Measurements from ENCODE around the gene DACT2. TPM values are rescaled to one million over a fixed set of nuclear protein-coding genes. Genes with fewer than 3 reads are reported as not detected.

Gene DACT2
- polyA plus RNA-seq, 1 donor from 2014 or later, result not detected

- H3K4me3 Mint-ChIP-seq, result no peak overlapping the region
- peaks cover 0 to 2% (median 0%) of the 10 kb centered on the region in 3 donors for H3K9me3 Mint-ChIP-seq
- H3K4me1 Mint-ChIP-seq, result no peaks in the 10 kb centered on the region
- no peaks in the 10 kb centered on the region for H3K27me3 Mint-ChIP-seq
- peaks cover 2% of the 10 kb centered on the region for H3K36me3 Mint-ChIP-seq
- H3K27ac Mint-ChIP-seq, result no peak overlapping the region
Measured at GRCh38 chr6:168265827-168266815, 53.5 kb downstream of the DACT2 start.

- Mint-ChIP-seq H3K4me1 (no peaks in the 10 kb centered on the region), H3K9me3 (peaks cover 0 to 2% (median 0%) of the 10 kb centered on the region in 3 donors), H3K27ac (no peak overlapping the region), H3K36me3 (peaks cover 2% of the 10 kb centered on the region), H3K4me3 (no peak overlapping the region), H3K27me3 (no peaks in the 10 kb centered on the region)
Measured at GRCh38 chr6:168265394-168265793, 54.2 kb downstream of the DACT2 start.

- Mint-ChIP-seq H3K9me3 (peaks cover 0 to 2% (median 0%) of the 10 kb centered on the region in 3 donors), H3K27ac (no peak overlapping the region), H3K27me3 (no peaks in the 10 kb centered on the region), H3K4me3 (no peak overlapping the region), H3K4me1 (no peaks in the 10 kb centered on the region), H3K36me3 (peaks cover 2% of the 10 kb centered on the region)
Measured at GRCh38 chr6:168264593-168265335, 54.8 kb downstream of the DACT2 start.

- Mint-ChIP-seq H3K27me3 (no peaks in the 10 kb centered on the region), H3K4me3 (no peak overlapping the region), H3K36me3 (peaks cover 2% of the 10 kb centered on the region), H3K27ac (no peak overlapping the region), H3K9me3 (peaks cover 0 to 4% (median 0%) of the 10 kb centered on the region in 3 donors), H3K4me1 (no peaks in the 10 kb centered on the region)
Measured at GRCh38 chr6:168263351-168263905, 56.1 kb downstream of the DACT2 start.

- H3K36me3 Mint-ChIP-seq, result no peaks in the 10 kb centered on the region
- H3K9me3 Mint-ChIP-seq, result peaks cover 0 to 4% (median 2%) of the 10 kb centered on the region in 3 donors
Measured at GRCh38 chr6:168261234-168261633, 58.3 kb downstream of the DACT2 start.

GRCh38 chr6:168260420-168260987 lies 59.1 kb downstream of the DACT2 start:
- Mint-ChIP-seq H3K9me3 (peaks cover 0 to 4% (median 2%) of the 10 kb centered on the region in 3 donors), H3K36me3 (no peaks in the 10 kb centered on the region), H3K27ac (no peak overlapping the region), H3K4me1 (no peaks in the 10 kb centered on the region), H3K27me3 (no peaks in the 10 kb centered on the region), H3K4me3 (no peak overlapping the region)

More at GRCh38 chr6:168261234-168261633, 58.3 kb downstream of the DACT2 start:
- Mint-ChIP-seq H3K27ac (no peak overlapping the region), H3K27me3 (no peaks in the 10 kb centered on the region), H3K4me3 (no peak overlapping the region), H3K4me1 (no peaks in the 10 kb centered on the region)

GRCh38 chr6:168258795-168259194 lies 60.8 kb downstream of the DACT2 start:
- Mint-ChIP-seq H3K27me3 (no peaks in the 10 kb centered on the region), H3K27ac (no peak overlapping the region), H3K9me3 (peaks cover 0 to 13% (median 2%) of the 10 kb centered on the region in 3 donors), H3K4me1 (no peaks in the 10 kb centered on the region), H3K4me3 (no peak overlapping the region), H3K36me3 (no peaks in the 10 kb centered on the region)

GRCh38 chr6:168256940-168257339 lies 62.6 kb downstream of the DACT2 start:
- H3K4me1 Mint-ChIP-seq, result peaks cover 0 to 2% (median 0%) of the 10 kb centered on the region in 3 donors
- H3K4me3 Mint-ChIP-seq, result no peak overlapping the region
- no peaks in the 10 kb centered on the region for H3K27me3 Mint-ChIP-seq
- no peaks in the 10 kb centered on the region for H3K36me3 Mint-ChIP-seq
- H3K9me3 Mint-ChIP-seq, result peaks cover 0 to 13% (median 2%) of the 10 kb centered on the region in 3 donors
- H3K27ac Mint-ChIP-seq, result no peak overlapping the region

Other genes with a start within 250 kb of the DACT2 start
- gene FRMD1, start 240.6 kb downstream of the DACT2 start, polyA plus RNA-seq, result not detected
- gene SMOC2, start 121.4 kb upstream of the DACT2 start, polyA plus RNA-seq, result not detected